Lung (tissue), 12 donors: ENCODE data around the gene KCNT1. TPM values are rescaled to one million over a fixed set of nuclear protein-coding genes. Genes with fewer than 3 reads are reported as not detected.

Source experiments
- ATAC-seq: fragments of 200-7000 bp; cut with Tn5 transposase; one replicate; pipeline ENCODE4 v1.9.1; 2020; ENCODE audit warnings: moderate number of reproducible peaks; ENCODE audit not compliant: insufficient read depth, low FRiP score
- DNase-seq, 3 donors: peaks; one replicate each; pipeline ENCODE4 v3.0.0-alpha.2; 2013 to 2017
- H3K27ac ChIP-seq, 2 donors: one replicate each; pipeline ENCODE4 v1.5.1; 2013; ENCODE audit warnings: mild to moderate bottlenecking in 2 of 2, moderate library complexity in 2 of 2, control low read depth in 1 of 2, inconsistent platforms in 1 of 2, low read depth in 1 of 2, low read length in 1 of 2
- H3K27me3 ChIP-seq, 3 donors: one replicate each; pipeline ENCODE4 v1.5.1; 2013; ENCODE audit warnings: low read length in 2 of 3; ENCODE audit not compliant: control insufficient read depth in 3 of 3, insufficient read depth in 3 of 3
- H3K36me3 ChIP-seq, 4 donors: one replicate each; pipeline ENCODE4 v1.5.1; 2013; ENCODE audit warnings: low read length in 4 of 4, mild to moderate bottlenecking in 1 of 4, moderate library complexity in 1 of 4; ENCODE audit not compliant: control insufficient read depth in 4 of 4, insufficient read depth in 4 of 4
- H3K4me1 ChIP-seq, 5 donors: one replicate each; pipeline ENCODE4 v1.5.1; 2013; ENCODE audit warnings: low read length in 5 of 5, mild to moderate bottlenecking in 2 of 5, moderate library complexity in 1 of 5; ENCODE audit not compliant: control insufficient read depth in 5 of 5, insufficient read depth in 5 of 5
- H3K4me3 ChIP-seq: one replicate; pipeline ENCODE4 v1.5.1; 2013; ENCODE audit warnings: mild to moderate bottlenecking, control low read depth, moderate library complexity
- H3K9ac ChIP-seq, 2 donors: one replicate each; pipeline ENCODE4 v1.5.1; 2013; ENCODE audit warnings: low read length in 2 of 2, control low read depth in 1 of 2; ENCODE audit not compliant: insufficient read depth in 1 of 2
- H3K9me3 ChIP-seq, 4 donors: one replicate each; pipeline ENCODE4 v1.5.1; 2013; ENCODE audit warnings: low read length in 3 of 4, mild to moderate bottlenecking in 1 of 4, moderate library complexity in 1 of 4; ENCODE audit not compliant: control insufficient read depth in 4 of 4, insufficient read depth in 3 of 4
- WGBS, 2 donors: extraction: QIAGEN DNeasy Blood & Tissue Kit; methylation state at CpG; one replicate each; pipeline ENCODE4 v1.1.7; 2013; 5-methylcytosine and 5-hydroxymethylcytosine counted together
- polyA plus RNA-seq, 2 donors: library from polyadenylated mRNA; stranded (reverse); fragments of 200-250 nt; gene quantifications; one replicate each; pipeline ENCODE4 v1.2.1, GENCODE V29; 2013
- total RNA-seq, 2 donors: library from RNA; depleted of rRNA in 1 of 2; stranded (reverse); fragments of >200 nt in 1 of 2; gene quantifications; one replicate each; pipeline ENCODE4 v1.2.1, GENCODE V29; 2014 to 2021
- TF ChIP-seq, protein P1 (sequence below): IDR thresholded peaks from 2 replicates; pipeline ENCODE4 v1.5.1; 2012; ENCODE audit warnings: mild to moderate bottlenecking; ENCODE audit errors: control extremely low read depth, extremely low read depth
- donor health status: control.
- donor health status: control.
- donor health status: Bipolar disorder and iron deficiency.
- donor health status: healthy.
- donor health status: DM: yes; HTN: yes; CAD: no.

The KCNT1 gene
- total and polyA plus RNA-seq, 4 donors, result 0.06 to 0.28 (median 0.11) TPM

DNA sequence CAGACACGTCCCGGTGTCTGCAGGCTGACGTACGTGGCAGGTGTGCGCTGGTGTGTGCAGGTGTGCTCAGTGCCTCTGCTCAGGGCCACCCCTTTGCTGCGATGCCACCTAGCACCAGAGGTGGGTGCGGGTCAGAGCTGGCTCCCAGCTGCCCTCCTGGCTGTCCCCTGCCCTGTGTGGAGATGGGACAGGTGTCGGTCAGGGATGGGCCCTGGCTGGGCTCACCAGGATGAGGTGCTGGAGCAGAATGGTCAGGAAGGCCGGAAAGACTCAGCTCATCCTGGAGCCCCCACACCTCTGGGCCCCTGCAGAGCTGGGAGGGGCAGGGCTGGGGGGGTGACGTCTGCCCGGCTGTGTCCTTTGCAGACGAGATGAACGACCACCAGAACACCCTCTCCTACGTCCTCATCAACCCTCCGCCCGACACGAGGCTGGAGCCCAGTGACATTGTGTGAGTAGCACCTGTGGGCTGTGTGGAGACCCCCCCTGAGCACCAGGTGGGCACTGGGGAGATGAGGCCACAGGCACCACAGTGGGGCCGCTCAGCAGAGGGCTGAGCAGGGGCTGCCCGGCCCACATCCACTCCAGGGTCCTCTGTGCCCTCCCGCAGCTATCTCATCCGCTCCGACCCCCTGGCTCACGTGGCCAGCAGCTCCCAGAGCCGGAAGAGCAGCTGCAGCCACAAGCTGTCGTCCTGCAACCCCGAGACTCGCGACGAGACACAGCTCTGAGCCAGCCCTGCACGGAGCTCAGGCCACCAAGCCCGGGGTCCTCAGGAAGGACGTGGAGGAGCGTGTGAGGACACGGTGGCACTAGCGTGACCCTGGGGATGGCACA is 89.7 kb downstream of the KCNT1 start:
- no peak overlapping the region for H3K4me3 ChIP-seq
- H3K4me1 ChIP-seq, result no peaks in the 10 kb centered on the region
- DNase-seq (no peak), ATAC-seq (no peak)
- peaks cover 0 to 2% (median 0%) of the 10 kb centered on the region in 4 donors for H3K9me3 ChIP-seq
- H3K27ac ChIP-seq, result no peak overlapping the region
- no peak overlapping the region for H3K9ac ChIP-seq
- TF ChIP-seq, protein P1, sequence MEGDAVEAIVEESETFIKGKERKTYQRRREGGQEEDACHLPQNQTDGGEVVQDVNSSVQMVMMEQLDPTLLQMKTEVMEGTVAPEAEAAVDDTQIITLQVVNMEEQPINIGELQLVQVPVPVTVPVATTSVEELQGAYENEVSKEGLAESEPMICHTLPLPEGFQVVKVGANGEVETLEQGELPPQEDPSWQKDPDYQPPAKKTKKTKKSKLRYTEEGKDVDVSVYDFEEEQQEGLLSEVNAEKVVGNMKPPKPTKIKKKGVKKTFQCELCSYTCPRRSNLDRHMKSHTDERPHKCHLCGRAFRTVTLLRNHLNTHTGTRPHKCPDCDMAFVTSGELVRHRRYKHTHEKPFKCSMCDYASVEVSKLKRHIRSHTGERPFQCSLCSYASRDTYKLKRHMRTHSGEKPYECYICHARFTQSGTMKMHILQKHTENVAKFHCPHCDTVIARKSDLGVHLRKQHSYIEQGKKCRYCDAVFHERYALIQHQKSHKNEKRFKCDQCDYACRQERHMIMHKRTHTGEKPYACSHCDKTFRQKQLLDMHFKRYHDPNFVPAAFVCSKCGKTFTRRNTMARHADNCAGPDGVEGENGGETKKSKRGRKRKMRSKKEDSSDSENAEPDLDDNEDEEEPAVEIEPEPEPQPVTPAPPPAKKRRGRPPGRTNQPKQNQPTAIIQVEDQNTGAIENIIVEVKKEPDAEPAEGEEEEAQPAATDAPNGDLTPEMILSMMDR, result no peak
- H3K27me3 ChIP-seq, result peaks cover 0 to 5% (median 0%) of the 10 kb centered on the region in 3 donors
- no peaks in the 10 kb centered on the region for H3K36me3 ChIP-seq
- WGBS, 2 donors, result 78 to 82% methylated on average over 34 to 35 of the region's 35 CpGs

DNA sequence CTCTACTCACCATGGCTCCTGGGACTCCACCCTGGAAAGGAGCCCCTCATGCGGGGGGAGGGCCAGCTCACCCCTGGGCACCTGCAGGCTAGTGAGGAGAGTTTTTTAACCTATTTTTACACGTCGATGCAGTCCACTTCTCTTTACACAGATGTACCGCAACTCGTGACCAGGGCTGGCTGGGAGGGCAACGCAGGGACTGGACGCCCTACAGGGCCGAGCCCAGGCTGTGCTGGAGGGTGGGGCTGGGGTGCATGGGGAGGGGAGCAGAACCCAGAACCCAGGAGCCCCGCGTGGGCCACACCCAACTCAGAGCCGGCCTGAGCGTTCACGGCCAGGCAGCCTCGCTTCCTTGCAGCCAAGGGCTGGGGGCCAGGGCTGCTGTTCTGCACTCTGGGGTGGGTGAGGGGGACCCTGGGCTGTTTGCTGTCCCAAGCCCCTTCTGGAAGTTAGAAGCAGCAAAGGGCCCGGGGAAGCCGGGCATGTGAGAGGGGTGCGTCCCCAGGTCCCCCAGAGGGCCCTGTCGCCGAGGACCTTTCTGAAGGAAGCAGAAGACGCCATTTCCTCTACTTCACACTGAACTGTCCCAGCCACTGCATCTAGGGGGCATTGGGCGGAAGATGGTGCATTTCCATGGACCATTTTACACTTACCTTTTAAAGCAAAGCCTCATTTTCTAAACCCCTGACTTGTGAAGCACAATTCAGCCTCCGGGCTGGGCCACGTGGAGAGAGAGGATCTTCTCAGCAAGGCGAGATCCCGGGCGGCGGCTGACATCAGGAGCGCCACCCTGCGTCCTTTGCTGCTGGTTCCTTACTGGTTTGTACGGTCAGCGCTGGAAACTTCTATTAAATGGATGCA is 90.5 kb downstream of the KCNT1 start:
- H3K27me3 ChIP-seq, result peaks cover 0 to 5% (median 0%) of the 10 kb centered on the region in 3 donors
- no peak overlapping the region for H3K9ac ChIP-seq
- TF ChIP-seq, protein P1, result no peak
- ATAC-seq, result no peak
- DNase-seq, result no peak
- no peak overlapping the region for H3K4me3 ChIP-seq
- H3K9me3 ChIP-seq, result no peaks in the 10 kb centered on the region
- H3K4me1 ChIP-seq, result no peaks in the 10 kb centered on the region
- no peaks in the 10 kb centered on the region for H3K36me3 ChIP-seq
- 85 to 86% methylated on average over 31 of the region's 31 CpGs for WGBS, 2 donors
- no peak overlapping the region for H3K27ac ChIP-seq

DNA sequence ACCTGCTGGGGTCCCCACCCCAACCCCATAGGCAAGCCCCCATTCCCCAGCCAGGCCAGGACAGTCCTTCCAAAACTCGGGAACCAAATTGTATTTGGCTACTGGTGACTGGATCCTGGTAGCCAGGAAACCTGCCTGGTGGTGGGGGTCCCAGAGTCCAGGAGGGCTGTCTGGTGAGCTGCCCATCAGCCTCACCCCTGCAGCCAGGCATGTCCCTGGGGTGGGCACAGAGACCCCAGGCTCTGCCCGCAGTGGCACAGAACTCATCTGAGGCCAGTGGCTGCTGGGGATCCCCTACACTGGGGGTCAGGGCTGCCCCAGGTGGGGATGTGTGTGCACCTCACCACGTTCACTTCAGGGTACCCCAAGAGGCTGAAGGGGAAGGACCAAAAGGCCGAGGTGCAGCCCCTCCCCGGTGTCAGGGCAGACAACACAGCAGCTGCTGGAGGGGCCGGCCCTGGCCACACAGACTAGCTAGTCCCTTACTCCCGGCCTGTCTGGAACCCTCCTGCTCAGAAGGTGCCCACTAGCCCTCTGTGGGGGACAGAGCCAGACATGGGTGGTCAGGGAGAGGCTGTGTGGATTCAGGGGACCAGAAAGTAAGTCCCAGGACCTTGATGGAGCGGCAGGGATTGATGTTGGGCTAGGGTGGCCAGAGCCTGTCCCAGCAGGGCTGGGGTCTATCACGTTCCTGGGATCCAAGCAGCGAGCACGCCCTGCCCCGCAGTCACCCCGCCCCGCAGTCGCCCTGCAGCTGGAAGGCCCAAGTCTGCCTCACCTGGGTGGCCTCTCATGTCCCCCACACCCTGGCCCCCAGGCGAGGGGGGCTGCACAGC is 91.5 kb downstream of the KCNT1 start:
- no peaks in the 10 kb centered on the region for H3K36me3 ChIP-seq
- H3K27me3 ChIP-seq, result peaks cover 0 to 5% (median 0%) of the 10 kb centered on the region in 3 donors
- no peak overlapping the region for H3K9ac ChIP-seq
- no peak for DNase-seq
- peaks cover 0 to 4% (median 0%) of the 10 kb centered on the region in 5 donors for H3K4me1 ChIP-seq
- no peak overlapping the region for H3K27ac ChIP-seq
- no peak for ATAC-seq
- H3K9me3 ChIP-seq, result no peaks in the 10 kb centered on the region
- TF ChIP-seq, protein P1, result no peak
- no peak overlapping the region for H3K4me3 ChIP-seq
- 81 to 93% methylated on average over 16 of the region's 16 CpGs for WGBS, 2 donors
